Measurements from ENCODE around the gene GEMIN8.

The GEMIN8 gene

DNA sequence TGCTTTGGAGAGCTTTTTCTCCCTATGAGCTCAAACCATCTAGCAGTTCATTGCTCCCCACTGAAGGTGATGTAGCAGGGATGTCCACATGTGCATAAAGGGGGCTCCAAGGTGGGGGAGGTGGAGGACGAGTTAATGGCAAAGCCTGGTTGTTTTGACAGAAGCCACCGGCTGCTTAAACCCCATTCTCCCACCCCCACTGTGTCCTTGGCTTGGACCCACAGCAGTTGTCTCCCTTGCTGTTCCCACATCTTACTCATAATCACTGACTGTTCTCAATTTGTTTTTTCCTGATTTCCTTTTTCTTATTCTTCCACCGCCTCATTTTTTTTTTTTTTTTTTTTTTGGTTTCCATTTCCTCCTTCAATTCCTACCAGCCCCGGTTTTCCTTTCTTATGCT lies 72.7 kb downstream of the GEMIN8 start:
- Histone ChIP-seq H4K20me1 (peaks cover 0 to 5% (median 0%) of the 10 kb centered on the region in 11 experiments; a peak in 1 of 22 replicates), H3K27ac (no peak overlapping the region), H3K9me3 (replicated peaks in 1 of 11) (peaks cover 16 to 54% (median 28%) of the 10 kb centered on the region in 11 experiments), H3K4me3 (no peak overlapping the region), H3K27me3 (peaks cover 95 to 100% (median 100%) of the 10 kb centered on the region in 11 experiments), H3K9ac (no peak overlapping the region), H3K36me3 (no peaks in the 10 kb centered on the region), H3K4me2 (no peak overlapping the region), H3K4me1 (peaks cover 0 to 18% (median 8%) of the 10 kb centered on the region in 10 experiments; a peak in 12 of 20 replicates)
- TF ChIP-seq Cebpa-rat (IDR thresholded peaks at IDR 0.05), result no peak

All from BLaER1 treated with 17β-estradiol and CSF1 and Interleukin-3, amounts not matched to agents 10 nM and 100 nM (cell line).